ENCODE results near the gene PTPRZ1.

The PTPRZ1 gene

DNA sequence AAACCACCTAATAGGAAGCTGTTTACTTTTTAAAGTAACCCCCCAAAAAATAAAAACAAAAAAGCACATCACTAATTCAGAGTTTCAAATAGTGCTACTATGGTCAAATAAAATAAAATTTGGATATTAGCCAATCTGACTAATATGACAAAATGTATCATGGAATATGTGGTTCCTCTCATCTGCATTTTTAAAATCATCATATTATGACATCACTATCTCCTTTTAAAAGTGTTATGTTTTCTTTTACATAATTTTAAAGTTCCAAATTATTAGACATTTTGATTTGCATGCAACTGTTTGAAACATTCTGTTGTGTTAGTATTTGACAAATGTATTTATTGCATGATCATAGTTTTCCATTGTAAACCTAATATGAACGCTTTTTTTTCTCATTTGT is 160.7 kb downstream of the PTPRZ1 start:
- no peak for DNase-seq (ENCODE audit: low read depth)
- TF ChIP-seq, protein P1, sequence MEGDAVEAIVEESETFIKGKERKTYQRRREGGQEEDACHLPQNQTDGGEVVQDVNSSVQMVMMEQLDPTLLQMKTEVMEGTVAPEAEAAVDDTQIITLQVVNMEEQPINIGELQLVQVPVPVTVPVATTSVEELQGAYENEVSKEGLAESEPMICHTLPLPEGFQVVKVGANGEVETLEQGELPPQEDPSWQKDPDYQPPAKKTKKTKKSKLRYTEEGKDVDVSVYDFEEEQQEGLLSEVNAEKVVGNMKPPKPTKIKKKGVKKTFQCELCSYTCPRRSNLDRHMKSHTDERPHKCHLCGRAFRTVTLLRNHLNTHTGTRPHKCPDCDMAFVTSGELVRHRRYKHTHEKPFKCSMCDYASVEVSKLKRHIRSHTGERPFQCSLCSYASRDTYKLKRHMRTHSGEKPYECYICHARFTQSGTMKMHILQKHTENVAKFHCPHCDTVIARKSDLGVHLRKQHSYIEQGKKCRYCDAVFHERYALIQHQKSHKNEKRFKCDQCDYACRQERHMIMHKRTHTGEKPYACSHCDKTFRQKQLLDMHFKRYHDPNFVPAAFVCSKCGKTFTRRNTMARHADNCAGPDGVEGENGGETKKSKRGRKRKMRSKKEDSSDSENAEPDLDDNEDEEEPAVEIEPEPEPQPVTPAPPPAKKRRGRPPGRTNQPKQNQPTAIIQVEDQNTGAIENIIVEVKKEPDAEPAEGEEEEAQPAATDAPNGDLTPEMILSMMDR (conservative IDR thresholded peaks at IDR 0.05; ENCODE audit: low read depth, low read length), result no peak
- H3K4me3 ChIP-seq (ENCODE audit: low read length), result no peak overlapping the region

DNA sequence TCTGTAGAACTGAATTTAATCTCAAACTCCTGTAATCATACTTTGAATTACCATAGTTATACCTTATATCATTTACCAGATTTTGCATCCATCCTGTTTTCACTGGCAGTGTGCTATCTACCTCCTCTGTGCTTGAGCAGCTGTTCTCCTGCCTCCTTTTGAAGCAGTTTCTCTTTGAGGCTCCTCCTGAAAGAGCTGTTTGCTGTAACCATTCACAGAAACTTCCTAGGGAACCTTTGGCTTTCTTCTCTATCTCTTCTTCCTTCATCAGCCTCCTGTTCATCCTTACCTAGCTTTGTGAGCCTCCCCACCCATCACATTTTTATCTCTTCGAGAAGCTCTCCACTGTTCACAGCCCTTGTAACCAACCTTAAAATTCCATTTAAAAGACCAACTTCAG is 162.9 kb downstream of the PTPRZ1 start:
- TF ChIP-seq, protein P1 (conservative IDR thresholded peaks at IDR 0.05; ENCODE audit: low read depth, low read length), result no peak
- no peak overlapping the region for H3K4me3 ChIP-seq (ENCODE audit: low read length)
- no peak for DNase-seq (ENCODE audit: low read depth)

- TF ChIP-seq, protein P1 (conservative IDR thresholded peaks at IDR 0.05; ENCODE audit: low read depth, low read length), result no peak
- DNase-seq (ENCODE audit: low read depth), result no peak
- no peak overlapping the region for H3K4me3 ChIP-seq (ENCODE audit: low read length)
Observed at GRCh38 chr7:122038134-122038533, 165.2 kb downstream of the PTPRZ1 start.

- no peak overlapping the region for H3K4me3 ChIP-seq (ENCODE audit: low read length)
- TF ChIP-seq, protein P1 (conservative IDR thresholded peaks at IDR 0.05; ENCODE audit: low read depth, low read length), result no peak
- no peak for DNase-seq (ENCODE audit: low read depth)
Observed at GRCh38 chr7:122038904-122039303, 165.9 kb downstream of the PTPRZ1 start.

GRCh38 chr7:122040147-122040546 is 167.2 kb downstream of the PTPRZ1 start:
- no peak for DNase-seq (ENCODE audit: low read depth)
- H3K4me3 ChIP-seq (ENCODE audit: low read length), result no peak overlapping the region
- TF ChIP-seq, protein P1 (conservative IDR thresholded peaks at IDR 0.05; ENCODE audit: low read depth, low read length), result no peak

- H3K4me3 ChIP-seq (ENCODE audit: low read length), result no peak overlapping the region
- TF ChIP-seq, protein P1 (conservative IDR thresholded peaks at IDR 0.05; ENCODE audit: low read depth, low read length), result no peak
- DNase-seq (ENCODE audit: low read depth), result no peak
Observed at GRCh38 chr7:122046402-122046801, 173.4 kb downstream of the PTPRZ1 start.

- no peak overlapping the region for H3K4me3 ChIP-seq (ENCODE audit: low read length)
- TF ChIP-seq, protein P1 (conservative IDR thresholded peaks at IDR 0.05; ENCODE audit: low read depth, low read length), result no peak
- no peak for DNase-seq (ENCODE audit: low read depth)
Observed at GRCh38 chr7:122054393-122054792, 181.4 kb downstream of the PTPRZ1 start.

Measured in retinal pigment epithelial cell (primary cell).